Left lung (tissue), 10 donors: ENCODE data around the gene VPS26A. TPM values are rescaled to one million over a fixed set of nuclear protein-coding genes. Genes with fewer than 3 reads are reported as not detected.

Source experiments
- ATAC-seq: fragments of 200-7000 bp; cut with Tn5 transposase; one replicate; pipeline ENCODE4 v1.9.1; 2020; ENCODE audit warnings: moderate library complexity
- DNase-seq, 4 donors: peaks; one replicate each; pipeline ENCODE4 v3.0.0-alpha.2; 2013 to 2020
- H3K27ac ChIP-seq, 2 donors: fragments of 200-600 bp; sonication (generic) in 1 of 2; one replicate each; pipeline versions ENCODE4 v1.5.0 to v1.8.0; 2020 to 2021
- H3K27me3 ChIP-seq, 2 donors: fragments of 200-600 bp; sonication (generic) in 1 of 2; one replicate each; pipeline versions ENCODE4 v1.5.0 to v1.8.0; 2020 to 2021
- H3K36me3 ChIP-seq, 2 donors: fragments of 200-600 bp; sonication (generic) in 1 of 2; one replicate each; pipeline versions ENCODE4 v1.5.0 to v1.8.0; 2020 to 2021
- H3K4me1 ChIP-seq, 2 donors: fragments of 200-600 bp; one replicate each; pipeline ENCODE4 v1.8.0; 2021
- H3K4me3 ChIP-seq, 2 donors: fragments of 200-600 bp; sonication (generic) in 1 of 2; one replicate each; pipeline versions ENCODE4 v1.5.0 to v1.8.0; 2020 to 2021; ENCODE audit warnings: mild to moderate bottlenecking in 1 of 2
- H3K9me3 ChIP-seq, 2 donors: fragments of 200-600 bp; sonication (generic) in 1 of 2; one replicate each; pipeline versions ENCODE4 v1.5.0 to v1.8.0; 2020 to 2021
- intact Hi-C, 2 donors: fragments of 100-400 bp; cut with DNase I; formaldehyde crosslinking; loops; one replicate each; pipeline versions ENCODE4 v1.11.2 to v1.14.2; 2022
- polyA plus RNA-seq, 6 donors: library from polyadenylated mRNA; unstranded; fragments of 120-200 nt; gene quantifications; one replicate each; pipeline ENCODE4 v1.2.1, GENCODE V29; 2013; ENCODE audit not compliant: insufficient read length in 6 of 6
- total RNA-seq, 2 donors: library from RNA; stranded (reverse); fragmentation: NEBNext Ultra II Directional; extraction: Animal tissue kit (Norgen Biotek cat#: 25700); gene quantifications; one replicate each; pipeline ENCODE4 v1.2.1, GENCODE V29; 2021
- TF ChIP-seq, protein P1 (sequence below), 2 donors: fragments of 200-600 bp; sonication (generic) in 1 of 2; IDR thresholded peaks; one replicate each; pipeline versions ENCODE4 v1.5.0 to v1.8.0; 2021; ENCODE audit warnings: antibody characterized with exemption in 2 of 2
- donor health status: DM: no; HTN: yes; CAD: no.
- donor health status: DM: no; HTN: no; CAD: no.

Gene VPS26A
- total and polyA plus RNA-seq, 8 donors = 50.6 to 75.5 (median 68.7) TPM

DNA sequence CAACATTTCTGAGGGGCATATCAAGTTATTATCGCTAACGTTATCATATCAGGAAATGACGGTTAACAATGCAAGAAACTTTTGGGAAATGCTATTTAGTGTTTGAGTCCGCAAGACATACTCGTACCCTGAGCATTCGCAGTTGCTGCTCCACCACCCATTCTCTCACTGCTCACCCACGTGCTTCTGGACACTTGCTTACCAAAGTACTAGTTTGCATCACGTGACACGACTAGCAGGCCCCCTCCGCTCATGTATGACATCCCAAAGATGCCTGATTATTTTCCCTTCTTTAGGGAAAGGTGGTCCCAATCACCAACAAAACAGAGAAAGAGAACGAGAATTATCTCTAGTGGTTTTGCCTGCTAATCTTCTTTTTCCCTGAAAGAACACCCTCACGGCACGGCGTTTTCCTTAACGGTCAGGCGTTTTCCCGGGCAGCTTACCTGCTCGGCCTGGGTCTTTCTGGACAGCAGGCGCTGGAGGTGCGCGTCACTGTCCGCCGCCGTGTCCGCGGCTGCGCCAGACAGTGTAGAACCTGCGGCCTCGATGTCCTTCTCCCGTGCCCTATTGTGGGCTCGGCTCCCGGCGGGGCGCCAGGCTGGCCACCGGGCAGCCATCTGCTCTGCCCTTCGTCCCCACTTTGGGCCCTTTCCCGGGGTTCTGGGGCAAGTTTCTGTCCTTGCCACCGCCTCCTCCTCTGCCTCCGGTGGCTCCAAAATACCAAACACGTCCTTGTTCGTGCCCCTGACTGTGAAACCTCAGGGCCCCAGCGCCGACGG is 56.0 kb downstream of the VPS26A start, which contains the start of gene SUPV3L1:
Gene SUPV3L1, plus strand, starts transcription at position 492 of the 782 bp plus-strand sequence. Its CDS starts 58 bp downstream, at position 550.
- Histone ChIP-seq H3K27ac (peak within 1 kb of the TSS; percentile 83 to 93), H3K27me3 (no peaks in the 10 kb centered on the region), H3K4me1 (peaks cover 9 to 29% of the 10 kb centered on the region in 2 donors), H3K36me3 (peaks cover 0 to 9% of the 10 kb centered on the region in 2 donors), H3K4me3 (peak within 1 kb of the TSS; percentile 82 to 92), H3K9me3 (no peaks in the 10 kb centered on the region)
- DNase-seq (peak; percentile 93 to 96 (median 95)), ATAC-seq (peak; percentile 98)
- TF ChIP-seq, protein P1, sequence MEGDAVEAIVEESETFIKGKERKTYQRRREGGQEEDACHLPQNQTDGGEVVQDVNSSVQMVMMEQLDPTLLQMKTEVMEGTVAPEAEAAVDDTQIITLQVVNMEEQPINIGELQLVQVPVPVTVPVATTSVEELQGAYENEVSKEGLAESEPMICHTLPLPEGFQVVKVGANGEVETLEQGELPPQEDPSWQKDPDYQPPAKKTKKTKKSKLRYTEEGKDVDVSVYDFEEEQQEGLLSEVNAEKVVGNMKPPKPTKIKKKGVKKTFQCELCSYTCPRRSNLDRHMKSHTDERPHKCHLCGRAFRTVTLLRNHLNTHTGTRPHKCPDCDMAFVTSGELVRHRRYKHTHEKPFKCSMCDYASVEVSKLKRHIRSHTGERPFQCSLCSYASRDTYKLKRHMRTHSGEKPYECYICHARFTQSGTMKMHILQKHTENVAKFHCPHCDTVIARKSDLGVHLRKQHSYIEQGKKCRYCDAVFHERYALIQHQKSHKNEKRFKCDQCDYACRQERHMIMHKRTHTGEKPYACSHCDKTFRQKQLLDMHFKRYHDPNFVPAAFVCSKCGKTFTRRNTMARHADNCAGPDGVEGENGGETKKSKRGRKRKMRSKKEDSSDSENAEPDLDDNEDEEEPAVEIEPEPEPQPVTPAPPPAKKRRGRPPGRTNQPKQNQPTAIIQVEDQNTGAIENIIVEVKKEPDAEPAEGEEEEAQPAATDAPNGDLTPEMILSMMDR (IDR thresholded peaks at IDR 0.05) = no peak
- intact Hi-C loops = no loop called here

DNA sequence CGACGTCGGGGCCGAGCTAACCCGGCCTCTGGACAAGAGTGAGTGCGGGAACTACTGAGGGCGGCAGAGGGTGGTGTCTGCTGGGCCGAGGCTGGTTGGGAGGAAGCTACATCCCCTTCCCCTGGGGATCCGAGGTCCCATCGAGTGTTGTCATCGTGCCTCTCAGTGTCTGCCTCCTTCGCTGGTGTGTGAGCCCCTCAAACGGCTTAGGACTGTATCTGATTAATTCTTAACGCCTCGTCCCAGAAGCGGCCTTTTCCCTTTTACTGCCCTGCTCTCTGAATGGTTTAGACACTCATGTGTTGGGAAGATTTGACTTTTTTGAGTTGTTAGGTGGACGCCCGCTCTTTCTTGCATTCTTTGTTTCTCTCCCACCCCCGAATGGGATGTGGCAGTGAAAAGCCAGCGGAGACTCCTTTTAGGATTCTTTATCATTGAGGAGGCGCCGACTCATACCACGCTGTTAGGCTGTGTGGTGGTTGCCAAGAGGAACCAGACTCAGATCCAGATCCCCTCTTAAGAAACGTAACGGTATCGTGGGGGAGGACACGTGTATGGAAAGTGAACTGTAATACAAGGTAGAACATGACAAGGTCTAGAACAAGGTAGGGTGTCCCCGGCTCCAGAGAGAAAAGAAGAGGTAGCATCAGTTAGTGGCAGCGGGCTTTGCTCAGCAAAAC is 56.7 kb downstream of the VPS26A start:
- TF ChIP-seq, protein P1 (IDR thresholded peaks at IDR 0.05) = no peak
- Histone ChIP-seq H3K27ac (peak overlapping the region; percentile 83 to 93), H3K4me1 (peaks cover 9 to 29% of the 10 kb centered on the region in 2 donors), H3K9me3 (no peaks in the 10 kb centered on the region), H3K36me3 (peaks cover 0 to 13% of the 10 kb centered on the region in 2 donors), H3K4me3 (peak overlapping the region; percentile 82 to 92), H3K27me3 (no peaks in the 10 kb centered on the region)
- intact Hi-C loops = no loop called here
- DNase-seq (peak in 1 of 4 donors; percentile 84), ATAC-seq (no peak)

- H3K4me3 ChIP-seq = peak overlapping the region in 1 of 2 donors; percentile 82
- intact Hi-C loops = no loop called here
- TF ChIP-seq, protein P1 (IDR thresholded peaks at IDR 0.05) = no peak
- H3K4me1 ChIP-seq = peaks cover 9 to 29% of the 10 kb centered on the region in 2 donors
- peaks cover 0 to 21% of the 10 kb centered on the region in 2 donors for H3K36me3 ChIP-seq
- no peaks in the 10 kb centered on the region for H3K27me3 ChIP-seq
- H3K27ac ChIP-seq = no peak overlapping the region
- ATAC-seq (no peak), DNase-seq (no peak)
- no peaks in the 10 kb centered on the region for H3K9me3 ChIP-seq
Measured at GRCh38 chr10:69181433-69181832, 57.5 kb downstream of the VPS26A start.

DNA sequence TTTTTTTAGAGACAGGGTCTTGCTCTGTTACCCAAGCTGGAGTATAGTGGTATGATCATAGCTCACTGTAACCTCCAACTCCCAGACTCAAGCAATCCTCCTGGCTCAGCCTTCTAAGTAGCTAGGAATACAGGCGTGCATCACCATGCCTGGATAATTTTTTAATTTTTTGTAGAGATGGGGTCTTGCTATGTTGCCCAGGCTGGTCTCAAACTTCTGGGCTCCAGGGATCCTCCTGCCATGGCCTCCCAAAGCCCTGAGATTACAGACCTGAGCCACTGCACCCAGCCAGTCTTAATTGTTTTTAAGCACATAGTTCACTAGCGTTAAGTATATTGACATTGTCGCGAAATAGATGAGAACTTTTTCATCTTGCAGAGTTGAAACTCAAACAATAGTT is 58.0 kb downstream of the VPS26A start:
- Histone ChIP-seq H3K9me3 (no peaks in the 10 kb centered on the region), H3K27ac (no peak overlapping the region), H3K36me3 (peaks cover 0 to 26% of the 10 kb centered on the region in 2 donors), H3K27me3 (no peaks in the 10 kb centered on the region), H3K4me1 (peaks cover 9 to 29% of the 10 kb centered on the region in 2 donors), H3K4me3 (no peak overlapping the region)
- intact Hi-C loops = no loop called here
- ATAC-seq (no peak), DNase-seq (no peak)
- TF ChIP-seq, protein P1 (IDR thresholded peaks at IDR 0.05) = no peak

GRCh38 chr10:69186524-69186923 is 62.5 kb downstream of the VPS26A start:
- H3K9me3 ChIP-seq = no peaks in the 10 kb centered on the region
- intact Hi-C loops = no loop called here
- no peaks in the 10 kb centered on the region for H3K27me3 ChIP-seq
- H3K27ac ChIP-seq = no peak overlapping the region
- ATAC-seq = no peak
- no peak for DNase-seq
- TF ChIP-seq, protein P1 (IDR thresholded peaks at IDR 0.05) = no peak
- H3K4me3 ChIP-seq = no peak overlapping the region
- H3K36me3 ChIP-seq = peaks cover 2 to 55% of the 10 kb centered on the region in 2 donors
- peaks cover under 1 to 12% of the 10 kb centered on the region in 2 donors for H3K4me1 ChIP-seq
